OCI-LY7 (cell line): ENCODE measurements around the gene LRIG1. TPM values are rescaled to one million over a fixed set of nuclear protein-coding genes. Genes with fewer than 3 reads are reported as not detected.
"Not testable (repeated sequence)": the region's sequence is repeated elsewhere in the genome, so short reads cannot be mapped to it uniquely, and the experiment has no call there.

ENCODE experiments used
- BruUV-seq: library from RNA; stranded (reverse); fragments of 400-500 nt; replicated peaks from 2 replicates; lab custom pipeline; 2021; lab: Mats Ljungman, UMichigan
- CTCF ChIA-PET: fragments of 300-600 bp; sonication (Branson Sonifier 250); formaldehyde crosslinking; loops from one replicate; lab custom pipeline; 2022; ENCODE audit warnings: antibody characterized with exemption; ENCODE audit not compliant: unreplicated experiment; lab: Charles Lee
- POLR2A ChIA-PET: fragments of 300-600 bp; sonication (Branson Sonifier 250); formaldehyde crosslinking; loops from one replicate; lab custom pipeline; 2022; ENCODE audit warnings: antibody characterized with exemption; lab: Charles Lee
- DNase-seq: peaks from one replicate; pipeline ENCODE4 v3.0.0-alpha.2; 2015; ENCODE audit warnings: low spot score
- H2AFZ ChIP-seq: fragments of 200-600 bp; sonication (generic), shearing (Covaris generic); 2 replicates; pipeline ENCODE4 v1.6.1; 2014; ENCODE audit warnings: mild to moderate bottlenecking, antibody characterized with exemption, low read length, moderate library complexity
- H3K27ac ChIP-seq: fragments of 200-600 bp; sonication (generic); 2 replicates; pipeline ENCODE4 v1.5.1; 2014; ENCODE audit warnings: mixed run types, low read depth, mild to moderate bottlenecking, moderate library complexity, low read length, inconsistent platforms; ENCODE audit not compliant: poor library complexity, severe bottlenecking
- H3K36me3 ChIP-seq: fragments of 200-600 bp; sonication (generic); 2 replicates; pipeline ENCODE4 v1.6.1; 2014; ENCODE audit warnings: mild to moderate bottlenecking, antibody characterized with exemption, low read length, moderate library complexity, mixed read lengths; ENCODE audit not compliant: insufficient read depth
- H3K4me1 ChIP-seq: fragments of 200-600 bp; sonication (generic); 2 replicates; pipeline ENCODE4 v1.5.1; 2014; ENCODE audit warnings: mild to moderate bottlenecking, low read length; ENCODE audit not compliant: insufficient read depth, poor library complexity, severe bottlenecking
- H3K4me2 ChIP-seq: fragments of 200-600 bp; sonication (generic); 2 replicates; pipeline ENCODE4 v1.6.1; 2014; ENCODE audit warnings: mild to moderate bottlenecking, low read length
- H3K4me3 ChIP-seq: fragments of 200-600 bp; sonication (generic); 2 replicates; pipeline ENCODE4 v1.5.1; 2014; ENCODE audit warnings: mild to moderate bottlenecking, low read depth, low read length; ENCODE audit not compliant: poor library complexity, severe bottlenecking
- H3K79me2 ChIP-seq: fragments of 200-600 bp; sonication (generic); 2 replicates; pipeline ENCODE4 v1.6.1; 2016; ENCODE audit warnings: low read depth, mild to moderate bottlenecking, low read length, moderate library complexity, mixed read lengths; ENCODE audit not compliant: insufficient read depth
- H3K9me2 ChIP-seq: fragments of 200-600 bp; sonication (generic); 2 replicates; pipeline ENCODE4 v1.6.1; 2016; ENCODE audit warnings: mild to moderate bottlenecking, low read length, mixed read lengths; ENCODE audit not compliant: insufficient read depth
- H3K9me3 ChIP-seq: fragments of 200-600 bp; sonication (generic); 2 replicates; pipeline ENCODE4 v1.6.1; 2014; ENCODE audit warnings: mild to moderate bottlenecking, mixed run types, low read length, mixed read lengths
- H4K20me1 ChIP-seq: fragments of 200-600 bp; sonication (generic); 2 replicates; pipeline ENCODE4 v1.6.1; 2014; ENCODE audit warnings: mild to moderate bottlenecking, antibody characterized with exemption, low read length, moderate library complexity, mixed read lengths; ENCODE audit not compliant: insufficient read depth
- EZH2phosphoT487 ChIP-seq: fragments of 200-600 bp; sonication (generic); IDR thresholded peaks from 2 replicates; pipeline ENCODE4 v1.6.1; 2018; ENCODE audit warnings: low read depth, borderline replicate concordance, mild to moderate bottlenecking, mixed run types, antibody characterized with exemption, low read length, moderate library complexity, mixed read lengths
- intact Hi-C: fragments of 100-400 bp; cut with micrococcal nuclease; formaldehyde crosslinking; loops from one replicate; pipeline ENCODE4 v1.10.0; 2022; ENCODE audit not compliant: unreplicated experiment
- total RNA-seq, 2 experiments: library from RNA; depleted of rRNA in 1 of 2; stranded (reverse); fragments of >200 nt in 1 of 2; shearing (Covaris generic) in 1 of 2; gene quantifications; 2 replicates each; pipeline ENCODE4 v1.2.3, GENCODE V29; 2014 to 2022
- TF ChIP-seq, protein P1 (sequence below): fragments of 200-600 bp; sonication (generic); conservative IDR thresholded peaks from 2 replicates; pipeline ENCODE4 v1.5.1; 2014; ENCODE audit warnings: mild to moderate bottlenecking, antibody characterized with exemption, low read length, moderate library complexity, mixed read lengths

The LRIG1 gene
- total RNA-seq, 2 experiments from 2014 or later, result 84.2 to 115 TPM

DNA sequence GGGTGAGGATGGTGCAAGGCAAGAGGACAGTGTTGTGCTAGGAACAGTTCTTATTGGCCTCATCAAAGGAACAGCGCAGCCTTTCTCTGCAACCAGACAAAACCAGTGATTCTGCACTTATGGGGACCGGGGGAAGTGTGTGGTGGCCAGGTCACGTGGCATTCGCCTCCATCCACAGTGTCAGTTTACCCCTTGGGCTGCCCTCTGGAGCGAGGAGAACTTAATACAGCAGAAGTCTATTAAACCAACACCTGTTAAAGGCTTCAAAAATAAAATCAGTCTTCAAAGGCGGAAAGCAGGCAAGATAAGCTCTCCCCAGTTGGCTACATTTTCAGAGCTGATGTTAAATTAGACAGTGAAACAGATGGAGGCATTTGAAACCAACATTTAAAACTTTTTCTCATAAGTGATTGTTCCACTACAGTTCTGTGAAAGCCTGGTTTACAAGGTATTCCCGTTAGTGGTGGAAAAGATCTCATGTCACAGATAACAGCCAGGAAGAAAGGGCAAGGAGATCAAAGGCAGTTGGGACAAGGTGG lies 75.2 kb downstream of the LRIG1 start:
- Histone ChIP-seq H2AFZ (no peak overlapping the region), H3K79me2 (peaks cover 90% of the 10 kb centered on the region), H3K36me3 (peaks cover 99% of the 10 kb centered on the region), H3K4me3 (no peak overlapping the region), H3K9me2 (no peaks in the 10 kb centered on the region), H3K27ac (no peak overlapping the region), H3K4me1 (no peaks in the 10 kb centered on the region), H4K20me1 (peaks cover 6% of the 10 kb centered on the region; the same call in 1 of the 2 replicates), H3K4me2 (no peak overlapping the region), H3K9me3 (peaks cover 39% of the 10 kb centered on the region; the same call in 1 of the 2 replicates)
- intact Hi-C loops, result no loop called here
- CTCF ChIA-PET, result no interaction called here
- TF ChIP-seq, protein P1, sequence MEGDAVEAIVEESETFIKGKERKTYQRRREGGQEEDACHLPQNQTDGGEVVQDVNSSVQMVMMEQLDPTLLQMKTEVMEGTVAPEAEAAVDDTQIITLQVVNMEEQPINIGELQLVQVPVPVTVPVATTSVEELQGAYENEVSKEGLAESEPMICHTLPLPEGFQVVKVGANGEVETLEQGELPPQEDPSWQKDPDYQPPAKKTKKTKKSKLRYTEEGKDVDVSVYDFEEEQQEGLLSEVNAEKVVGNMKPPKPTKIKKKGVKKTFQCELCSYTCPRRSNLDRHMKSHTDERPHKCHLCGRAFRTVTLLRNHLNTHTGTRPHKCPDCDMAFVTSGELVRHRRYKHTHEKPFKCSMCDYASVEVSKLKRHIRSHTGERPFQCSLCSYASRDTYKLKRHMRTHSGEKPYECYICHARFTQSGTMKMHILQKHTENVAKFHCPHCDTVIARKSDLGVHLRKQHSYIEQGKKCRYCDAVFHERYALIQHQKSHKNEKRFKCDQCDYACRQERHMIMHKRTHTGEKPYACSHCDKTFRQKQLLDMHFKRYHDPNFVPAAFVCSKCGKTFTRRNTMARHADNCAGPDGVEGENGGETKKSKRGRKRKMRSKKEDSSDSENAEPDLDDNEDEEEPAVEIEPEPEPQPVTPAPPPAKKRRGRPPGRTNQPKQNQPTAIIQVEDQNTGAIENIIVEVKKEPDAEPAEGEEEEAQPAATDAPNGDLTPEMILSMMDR, result no peak
- no peak for TF ChIP-seq EZH2phosphoT487
- POLR2A ChIA-PET, result interaction anchor here (1.0 kb wide), 2 partner anchors 14 to 66 kb away, joined by 3 to 4 read pairs; no protein-coding TSS in a partner anchor
- DNase-seq, result no peak
- BruUV-seq, result no TSS peak

DNA sequence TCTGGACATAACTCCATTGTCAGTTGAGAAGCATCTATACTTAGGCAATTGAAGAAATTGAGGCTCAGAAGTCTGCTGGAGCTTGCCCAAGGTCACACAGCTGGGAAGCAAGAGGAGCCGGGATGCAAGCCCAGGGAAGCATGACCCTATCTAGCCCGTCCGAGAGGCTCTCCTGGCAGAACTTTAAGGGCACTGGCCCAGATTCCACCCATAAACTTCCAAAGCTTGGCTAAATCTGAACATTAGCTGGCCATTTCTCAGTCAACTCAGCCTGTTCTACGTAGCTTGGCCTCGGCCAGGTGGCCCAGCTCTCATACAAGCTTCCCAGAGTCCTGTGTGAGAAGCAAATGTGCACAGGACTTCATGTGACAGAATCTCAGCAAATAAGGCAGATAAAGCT lies 75.8 kb downstream of the LRIG1 start:
- H3K36me3 ChIP-seq, result peaks cover 99% of the 10 kb centered on the region
- no peak overlapping the region for H2AFZ ChIP-seq
- H3K9me2 ChIP-seq, result no peaks in the 10 kb centered on the region
- H3K79me2 ChIP-seq, result peaks cover 90% of the 10 kb centered on the region
- no peak overlapping the region for H3K4me2 ChIP-seq
- CTCF ChIA-PET, result no interaction called here
- H3K9me3 ChIP-seq, result peaks cover 44% of the 10 kb centered on the region
- intact Hi-C loops, result no loop called here
- H3K4me3 ChIP-seq, result no peak overlapping the region
- H4K20me1 ChIP-seq, result peaks cover 6% of the 10 kb centered on the region; the same call in 1 of the 2 replicates
- BruUV-seq, result no TSS peak
- POLR2A ChIA-PET, result interaction anchor here (1.0 kb wide), 2 partner anchors 15 to 66 kb away, joined by 3 to 4 read pairs; no protein-coding TSS in a partner anchor
- no peak for DNase-seq
- TF ChIP-seq EZH2phosphoT487, result no peak
- TF ChIP-seq, protein P1, result no peak
- no peak overlapping the region for H3K27ac ChIP-seq
- no peaks in the 10 kb centered on the region for H3K4me1 ChIP-seq

DNA sequence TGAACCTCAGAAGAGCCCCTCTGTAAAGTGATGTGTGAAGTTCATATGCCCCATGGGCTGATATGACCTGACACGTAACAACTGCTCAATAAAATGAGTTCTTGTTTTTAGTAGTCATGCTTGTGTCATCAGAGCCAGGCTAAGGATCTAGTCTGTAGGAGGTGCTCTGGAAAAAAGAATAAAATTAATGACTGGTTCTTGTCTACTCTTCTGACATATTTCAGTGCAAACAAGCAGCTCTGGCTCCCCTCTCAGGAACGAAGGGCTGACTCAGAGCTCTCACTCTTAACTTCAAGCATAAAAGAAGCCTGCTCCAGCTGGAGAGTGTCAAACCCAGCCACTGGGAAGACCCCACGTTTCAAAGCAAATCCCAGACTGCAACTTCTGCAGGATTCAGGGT lies 77.0 kb downstream of the LRIG1 start:
- H3K9me3 ChIP-seq, result peaks cover 44% of the 10 kb centered on the region
- no peak for DNase-seq
- ChIA-PET CTCF (no interaction called here), POLR2A (no interaction called here)
- peaks cover 100% of the 10 kb centered on the region for H3K36me3 ChIP-seq
- H4K20me1 ChIP-seq, result peaks cover 6% of the 10 kb centered on the region; the same call in 1 of the 2 replicates
- no peaks in the 10 kb centered on the region for H3K9me2 ChIP-seq
- no peak for TF ChIP-seq EZH2phosphoT487
- TF ChIP-seq, protein P1, result no peak
- peaks cover 90% of the 10 kb centered on the region for H3K79me2 ChIP-seq
- no TSS peak for BruUV-seq
- intact Hi-C loops, result no loop called here
- no peak overlapping the region for H2AFZ ChIP-seq
- H3K4me1 ChIP-seq, result no peaks in the 10 kb centered on the region
- H3K27ac ChIP-seq, result no peak overlapping the region
- H3K4me3 ChIP-seq, result no peak overlapping the region
- H3K4me2 ChIP-seq, result no peak overlapping the region

DNA sequence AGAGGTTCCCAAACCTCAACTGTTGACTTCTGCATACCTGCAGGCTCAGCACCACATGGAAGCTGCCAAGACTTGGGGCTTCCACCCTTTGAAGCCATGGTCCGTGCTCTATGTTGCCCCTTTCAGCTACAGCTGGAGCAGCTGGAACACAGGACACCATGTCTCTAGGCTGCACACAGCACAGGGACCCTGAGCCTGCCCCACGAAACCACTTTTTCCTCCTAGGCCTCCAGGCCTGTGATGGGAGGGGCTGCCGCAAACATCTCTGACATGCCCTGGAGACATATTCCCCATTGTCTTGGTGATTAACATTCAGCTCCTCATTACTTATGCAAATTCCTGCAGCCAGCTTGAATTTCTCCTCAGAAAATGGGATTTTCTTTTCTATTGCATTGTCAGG lies 78.9 kb downstream of the LRIG1 start:
- POLR2A ChIA-PET, H3K4me2 ChIP-seq, H2AFZ ChIP-seq, DNase-seq, intact Hi-C loops, H3K4me1 ChIP-seq, H3K9me2 ChIP-seq, H3K4me3 ChIP-seq, H3K27ac ChIP-seq, CTCF ChIA-PET, BruUV-seq: not testable (repeated sequence)
- Histone ChIP-seq H3K79me2 (peaks cover 88% of the 10 kb centered on the region), H3K9me3 (peaks cover 44% of the 10 kb centered on the region), H3K36me3 (peaks cover 99% of the 10 kb centered on the region), H4K20me1 (peaks cover 11% of the 10 kb centered on the region)
